Activated CD4-positive, alpha-beta memory T cell treated with anti-CD3 and anti-CD28 coated beads, Interleukin-2, amount 10 ng/mL, durations not matched to agents 7 days and 5 days (primary cell): ENCODE measurements around the gene FOSL2. TPM values are rescaled to one million over a fixed set of nuclear protein-coding genes. Genes with fewer than 3 reads are reported as not detected.
A peak's percentile ranks its signal among the peaks of the same experiment; 100 is the strongest.

ENCODE experiments used
- CTCF ChIA-PET: fragments of 350-600 bp; sonication (Branson Sonifier 250); formaldehyde crosslinking; loops from one replicate; lab custom pipeline; 2021; ENCODE audit warnings: antibody characterized with exemption, inconsistent platforms; lab: Charles Lee
- POLR2A ChIA-PET: fragments of 350-600 bp; sonication (Branson Sonifier 250); formaldehyde crosslinking; loops from one replicate; lab custom pipeline; 2021; ENCODE audit warnings: antibody characterized with exemption; lab: Charles Lee
- DNase-seq: peaks from one replicate; pipeline ENCODE4 v3.0.0-alpha.2; 2020
- H3K27ac Mint-ChIP-seq: one replicate; pipeline ENCODE4 v1.8.0; 2021; ENCODE audit warnings: mild to moderate bottlenecking, mixed read lengths
- H3K27me3 Mint-ChIP-seq: one replicate; pipeline ENCODE4 v1.8.0; 2021; ENCODE audit warnings: mixed read lengths
- H3K36me3 Mint-ChIP-seq: one replicate; pipeline ENCODE4 v1.8.0; 2021; ENCODE audit warnings: low read depth, mixed read lengths
- H3K4me1 Mint-ChIP-seq: one replicate; pipeline ENCODE4 v1.8.0; 2021; ENCODE audit warnings: mixed read lengths
- H3K4me3 Mint-ChIP-seq: one replicate; pipeline ENCODE4 v1.8.0; 2021; ENCODE audit warnings: mild to moderate bottlenecking, mixed read lengths
- H3K9me3 Mint-ChIP-seq: one replicate; pipeline ENCODE4 v1.8.0; 2021; ENCODE audit warnings: mixed read lengths
- total RNA-seq, 2 experiments: library from RNA; stranded (reverse); gene quantifications; one replicate each; pipeline ENCODE4 v1.2.3, GENCODE V29; 2021

FOSL2 gene
- total RNA-seq, 2 experiments from 2014 or later = 96.4 to 100 TPM

GRCh38 chr2:28453396-28453795 lies 60.7 kb downstream of the FOSL2 start:
- Mint-ChIP-seq H3K9me3 (no peaks in the 10 kb centered on the region), H3K4me1 (peaks cover 43% of the 10 kb centered on the region), H3K27ac (no peak overlapping the region), H3K27me3 (no peaks in the 10 kb centered on the region), H3K4me3 (no peak overlapping the region), H3K36me3 (no peaks in the 10 kb centered on the region)
- POLR2A ChIA-PET = interaction anchor here (1.3 kb wide), 1 partner anchor 62 kb away, joined by 4 read pairs; no protein-coding TSS in a partner anchor
- CTCF ChIA-PET = interaction anchor here (0.7 to 1.8 kb wide), 9 partner anchors 18 to 770 kb away, joined by 3 to 7 read pairs (median 4); no protein-coding TSS in a partner anchor
- DNase-seq = no peak

DNA sequence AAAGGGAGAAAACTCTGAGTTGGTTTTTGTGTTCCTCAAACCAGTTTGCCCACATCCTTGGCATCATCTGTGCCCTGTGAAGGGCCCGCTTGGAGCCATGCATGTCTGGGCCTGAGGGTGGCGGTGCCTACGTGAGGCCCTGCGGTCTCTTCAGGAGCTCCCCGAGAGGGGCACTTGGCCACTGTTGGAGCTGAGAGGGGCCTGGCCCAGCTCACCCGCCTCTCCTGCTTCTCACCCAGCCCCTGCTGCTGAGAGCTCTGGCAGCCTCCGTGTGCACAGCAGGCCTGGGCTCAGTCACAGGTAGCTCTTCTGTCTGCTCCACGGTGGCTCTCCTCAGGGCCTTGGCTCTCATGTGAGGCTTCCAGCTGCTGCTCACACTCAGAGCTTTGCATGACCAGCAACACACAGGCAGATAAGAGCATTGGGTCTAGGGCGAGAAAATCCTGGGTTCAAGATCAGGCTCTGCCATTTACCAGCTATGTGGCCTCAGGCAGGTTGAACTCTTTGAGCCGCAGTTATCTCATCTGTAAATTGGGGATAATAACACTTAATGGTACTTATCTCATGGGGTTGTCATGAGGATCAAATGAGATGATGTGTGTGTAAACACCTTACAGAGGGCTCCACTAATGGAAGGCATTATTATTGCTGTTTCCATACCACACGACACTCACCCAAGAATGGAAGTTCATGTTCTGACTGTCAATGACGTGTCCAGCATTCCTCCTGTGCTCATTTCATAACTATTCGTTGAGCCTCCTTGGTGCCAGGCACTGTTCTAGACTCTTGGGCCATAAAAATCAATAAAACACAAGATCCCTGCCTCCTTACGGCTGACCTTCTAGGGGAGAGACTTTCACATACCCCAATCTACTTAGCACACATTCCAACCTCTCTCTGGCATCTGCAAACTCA lies 61.6 kb downstream of the FOSL2 start:
- no peaks in the 10 kb centered on the region for H3K27me3 Mint-ChIP-seq
- H3K9me3 Mint-ChIP-seq = no peaks in the 10 kb centered on the region
- peaks cover 35% of the 10 kb centered on the region for H3K4me1 Mint-ChIP-seq
- H3K36me3 Mint-ChIP-seq = no peaks in the 10 kb centered on the region
- CTCF ChIA-PET = interaction anchor here (0.8 to 1.2 kb wide), 2 partner anchors 44 to 700 kb away, joined by 3 to 5 read pairs; no protein-coding TSS in a partner anchor
- no peak overlapping the region for H3K4me3 Mint-ChIP-seq
- no peak overlapping the region for H3K27ac Mint-ChIP-seq
- DNase-seq = no peak
- POLR2A ChIA-PET = no interaction called here

GRCh38 chr2:28457237-28457636 lies 64.6 kb downstream of the FOSL2 start:
- H3K4me1 Mint-ChIP-seq = peaks cover 11% of the 10 kb centered on the region
- H3K36me3 Mint-ChIP-seq = peaks cover 8% of the 10 kb centered on the region
- H3K4me3 Mint-ChIP-seq = no peak overlapping the region
- H3K9me3 Mint-ChIP-seq = peaks cover 3% of the 10 kb centered on the region
- no peak for DNase-seq
- no peak overlapping the region for H3K27ac Mint-ChIP-seq
- CTCF ChIA-PET = no interaction called here
- peaks cover 6% of the 10 kb centered on the region for H3K27me3 Mint-ChIP-seq
- POLR2A ChIA-PET = no interaction called here

- H3K4me1 Mint-ChIP-seq = peaks cover 27% of the 10 kb centered on the region
- H3K4me3 Mint-ChIP-seq = no peak overlapping the region
- H3K9me3 Mint-ChIP-seq = peaks cover 14% of the 10 kb centered on the region
- DNase-seq = no peak
- ChIA-PET CTCF (interaction anchor here (0.5 kb wide), 1 partner anchor 18 kb away, joined by 4 read pairs; no protein-coding TSS in a partner anchor), POLR2A (no interaction called here)
- H3K36me3 Mint-ChIP-seq = peaks cover 23% of the 10 kb centered on the region
- H3K27ac Mint-ChIP-seq = no peak overlapping the region
- peaks cover 10% of the 10 kb centered on the region for H3K27me3 Mint-ChIP-seq
Observed at GRCh38 chr2:28461056-28461455, 68.4 kb downstream of the FOSL2 start.

- no peak for DNase-seq
- peaks cover 14% of the 10 kb centered on the region for H3K9me3 Mint-ChIP-seq
- POLR2A ChIA-PET = no interaction called here
- H3K4me3 Mint-ChIP-seq = no peak overlapping the region
- no peak overlapping the region for H3K27ac Mint-ChIP-seq
- H3K4me1 Mint-ChIP-seq = peaks cover 35% of the 10 kb centered on the region
- peaks cover 10% of the 10 kb centered on the region for H3K27me3 Mint-ChIP-seq
- CTCF ChIA-PET = no interaction called here
- peaks cover 23% of the 10 kb centered on the region for H3K36me3 Mint-ChIP-seq
Observed at GRCh38 chr2:28462122-28462521, 69.5 kb downstream of the FOSL2 start.

GRCh38 chr2:28463211-28463816 lies 70.7 kb downstream of the FOSL2 start:
- Mint-ChIP-seq H3K27me3 (peaks cover 10% of the 10 kb centered on the region), H3K4me1 (peaks cover 35% of the 10 kb centered on the region), H3K4me3 (no peak overlapping the region), H3K27ac (no peak overlapping the region), H3K36me3 (peaks cover 23% of the 10 kb centered on the region), H3K9me3 (peaks cover 14% of the 10 kb centered on the region)
- CTCF ChIA-PET = no interaction called here
- POLR2A ChIA-PET = no interaction called here
- DNase-seq = no peak

- ChIA-PET CTCF (no interaction called here), POLR2A (no interaction called here)
- H3K4me1 Mint-ChIP-seq = peaks cover 35% of the 10 kb centered on the region
- peaks cover 14% of the 10 kb centered on the region for H3K9me3 Mint-ChIP-seq
- peaks cover 23% of the 10 kb centered on the region for H3K36me3 Mint-ChIP-seq
- DNase-seq = no peak
- H3K27ac Mint-ChIP-seq = no peak overlapping the region
- H3K27me3 Mint-ChIP-seq = peaks cover 14% of the 10 kb centered on the region
- H3K4me3 Mint-ChIP-seq = no peak overlapping the region
Observed at GRCh38 chr2:28463893-28464292, 71.2 kb downstream of the FOSL2 start.

DNA sequence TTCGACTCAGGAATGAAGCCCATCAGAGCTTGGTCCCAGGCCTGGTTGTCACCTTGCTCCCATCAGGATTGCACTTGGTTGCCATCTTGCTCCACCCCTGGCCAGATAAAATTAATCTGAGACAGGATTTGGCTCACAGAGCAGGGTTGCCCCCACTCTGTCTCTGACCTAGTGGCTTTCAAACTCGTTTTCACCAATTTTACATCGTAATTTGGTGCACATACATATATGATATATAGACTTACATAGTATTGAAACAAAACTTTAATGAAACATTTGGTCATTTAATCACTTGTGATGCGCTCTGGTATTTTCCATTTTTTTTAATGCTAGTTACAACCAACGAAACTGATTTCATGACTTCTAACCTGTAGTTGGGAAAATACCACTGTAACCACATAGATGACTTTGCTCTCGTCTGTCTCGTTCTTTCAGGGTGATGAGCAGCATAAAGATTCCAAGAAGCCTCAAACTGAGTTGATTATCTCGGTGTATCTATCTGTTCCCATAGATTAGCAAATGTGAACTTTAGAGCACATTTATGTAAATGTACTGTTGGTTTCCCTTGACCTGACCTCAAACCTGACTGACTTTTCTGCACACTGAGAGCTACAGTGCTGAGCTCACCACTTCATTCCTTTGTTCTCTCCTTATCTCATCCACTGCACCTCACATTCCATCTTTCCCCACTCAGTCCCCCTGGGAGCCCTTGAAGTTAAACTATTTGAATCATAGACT lies 72.7 kb downstream of the FOSL2 start:
- CTCF ChIA-PET = interaction anchor here (1.1 kb wide), 1 partner anchor 9 kb away, joined by 3 read pairs; no protein-coding TSS in a partner anchor
- POLR2A ChIA-PET = interaction anchor here (0.7 kb wide), 1 partner anchor 74 kb away, joined by 3 read pairs; no protein-coding TSS in a partner anchor
- no peak for DNase-seq
- H3K9me3 Mint-ChIP-seq = peaks cover 14% of the 10 kb centered on the region
- H3K36me3 Mint-ChIP-seq = peaks cover 23% of the 10 kb centered on the region
- H3K4me1 Mint-ChIP-seq = peaks cover 44% of the 10 kb centered on the region
- H3K27ac Mint-ChIP-seq = peak overlapping the region; percentile 41
- H3K4me3 Mint-ChIP-seq = no peak overlapping the region
- peaks cover 11% of the 10 kb centered on the region for H3K27me3 Mint-ChIP-seq

Other genes starting within 250 kb of the FOSL2 start
- gene PLB1, start 103.2 kb downstream of the FOSL2 start, total RNA-seq = 1 to 10 TPM; 1.1 to 1.2 TPM